CD4-positive, alpha-beta T cell treated with Interleukin-2 at 100 ng/mL for 4 hours (primary cell): ENCODE data around the gene SNX6.
"Not testable (repeated sequence)": the region's sequence is repeated elsewhere in the genome, so short reads cannot be mapped to it uniquely, and the experiment has no call there.

Experiments used
- DNase-seq: peaks from one replicate; pipeline ENCODE4 v3.0.0-alpha.2; 2020; ENCODE audit warnings: low spot score

SNX6 gene

GRCh38 chr14:34521071-34521470 is 108.9 kb downstream of the SNX6 start:
- DNase-seq, result not testable (repeated sequence)

GRCh38 chr14:34520304-34520970 is 109.5 kb downstream of the SNX6 start:
- not testable (repeated sequence) for DNase-seq
